K562 (cell line): ENCODE measurements around the gene GORASP1. TPM values are rescaled to one million over a fixed set of nuclear protein-coding genes. Genes with fewer than 3 reads are reported as not detected.

Source experiments
- ADNP ChIP-seq: fragments of 200-800 bp; sonication (Bioruptor generic); IDR thresholded peaks from 2 replicates; pipeline ENCODE4 v1.6.1; 2016; ENCODE audit warnings: missing genetic modification characterization, missing compliant biosample characterization
- ARID2 ChIP-seq: fragments of 450-650 bp; IDR thresholded peaks from 2 replicates; pipeline ENCODE4 v1.6.1; 2017; ENCODE audit warnings: antibody characterized with exemption, mild to moderate bottlenecking
- CAMTA2 ChIP-seq: fragments of 250-450 bp; sonication (Bioruptor Pico); conservative IDR thresholded peaks from 2 replicates; pipeline ENCODE4 v1.5.1; 2022
- CBX2 ChIP-seq: fragments of 200-600 bp; sonication (generic); IDR thresholded peaks from one replicate; pipeline ENCODE4 v1.6.1; 2012; ENCODE audit warnings: mild to moderate bottlenecking, low read length, inconsistent platforms; ENCODE audit not compliant: insufficient read depth, poor library complexity, severe bottlenecking
- E2F3 ChIP-seq: fragments of 250-450 bp; sonication (Bioruptor Pico); IDR thresholded peaks from 2 replicates; pipeline ENCODE4 v1.4.0; 2020; ENCODE audit warnings: mild to moderate bottlenecking
- ESRRA ChIP-seq: fragments of 450-650 bp; IDR thresholded peaks from 2 replicates; pipeline ENCODE4 v1.6.1; 2014; ENCODE audit warnings: low read depth, mild to moderate bottlenecking, moderate library complexity, borderline replicate concordance
- FUS ChIP-seq: fragments of 200-400 bp; formaldehyde crosslinking; optimal IDR thresholded peaks from 2 replicates; pipeline ENCODE3; 2017; ENCODE audit warnings: low read depth, low read length
- HDAC6 ChIP-seq: IDR thresholded peaks from 2 replicates; pipeline ENCODE4 v1.6.1; 2012; ENCODE audit warnings: low read depth, mild to moderate bottlenecking, control low read depth, inconsistent platforms, low read length, moderate library complexity
- KLF6 ChIP-seq: fragments of 250-450 bp; sonication (Bioruptor Pico); IDR thresholded peaks from 2 replicates; pipeline ENCODE4 v1.4.0; 2020; ENCODE audit warnings: mild to moderate bottlenecking, moderate library complexity, borderline replicate concordance
- MCM3 ChIP-seq: fragments of 450-650 bp; IDR thresholded peaks from 2 replicates; pipeline ENCODE4 v1.6.1; 2016
- RBM22 ChIP-seq: fragments of 200-400 bp; formaldehyde crosslinking; IDR thresholded peaks from 2 replicates; pipeline ENCODE4 v1.6.1; 2018; ENCODE audit warnings: low read length, low read depth; ENCODE audit not compliant: poor library complexity, severe bottlenecking
- SNRNP70 ChIP-seq: fragments of 200-400 bp; formaldehyde crosslinking; optimal IDR thresholded peaks from 2 replicates; pipeline ENCODE3; 2017; ENCODE audit warnings: low read depth, low read length
- SPI1 ChIP-seq: IDR thresholded peaks from 2 replicates; pipeline ENCODE4 v1.6.1; 2011; ENCODE audit warnings: low read depth, low read length, control low read depth, borderline replicate concordance
- TGIF2 ChIP-seq: sonication (generic); formaldehyde crosslinking; IDR thresholded peaks from 2 replicates; pipeline ENCODE4 v1.8.1; 2022; ENCODE audit warnings: mild to moderate bottlenecking, missing genetic modification reagents, moderate library complexity
- ZNF778 ChIP-seq: fragments of 450-650 bp; formaldehyde crosslinking; IDR thresholded peaks from 2 replicates; pipeline ENCODE4 v1.4.0; 2020; ENCODE audit warnings: mild to moderate bottlenecking, moderate library complexity
- polyA plus RNA-seq, 8 experiments: library from polyadenylated mRNA; depleted of rRNA in 4 of 8; stranded (reverse) in 5 of 8; unstranded in 3 of 8; fragments of >200 nt; fragmentation: Nextera tagmentation in 2 of 8; fragmentation: Illumina TruSeq in 1 of 8; extraction: Ambion mirVana in 2 of 8; extraction: Trizol in 1 of 8; gene quantifications; 2 replicates each; pipeline versions ENCODE4 v1.2.1 to v1.2.3, GENCODE V29; 2011 to 2014; ENCODE audit warnings: inconsistent platforms in 1 of 8, missing spikeins in 1 of 8
- total RNA-seq, 7 experiments: library from RNA; depleted of rRNA in 6 of 7; stranded (reverse); fragments of >200 nt in 6 of 7; fragmentation: Illumina TruSeq in 2 of 7; extraction: Trizol in 2 of 7; gene quantifications; 2 replicates each; pipeline versions ENCODE4 v1.2.1 to v1.2.3, GENCODE V29; 2011 to 2021; ENCODE audit warnings: low replicate concordance in 1 of 7
- TF ChIP-seq, protein P1 (sequence below): fragments of 250-450 bp; sonication (Bioruptor Pico); IDR thresholded peaks from 2 replicates; pipeline ENCODE4 v1.5.0; 2022; ENCODE audit warnings: mild to moderate bottlenecking
- TF ChIP-seq, protein P2 (sequence below), 2 experiments: fragments of 450-650 bp; IDR thresholded peaks; 2 replicates each; pipeline ENCODE4 v1.6.1; 2016
- TF ChIP-seq, protein P3 (sequence below), 2 experiments: IDR thresholded peaks; 2 replicates each; pipeline ENCODE4 v1.6.1; 2012; ENCODE audit warnings: improper control_type of control experiment in 2 of 2, low read depth in 2 of 2, low read length in 2 of 2, borderline replicate concordance in 1 of 2
- TF ChIP-seq, protein P4 (sequence below): fragments of 450-650 bp; IDR thresholded peaks from 2 replicates; pipeline ENCODE4 v1.6.1; 2017; ENCODE audit warnings: antibody characterized with exemption

The GORASP1 gene
- total and polyA plus RNA-seq, 9 of the 15 experiments (the other 6 are each of a cell fraction or from before 2014, with no cell fraction given) = 8.4 to 87.9 (median 67.6) TPM

DNA sequence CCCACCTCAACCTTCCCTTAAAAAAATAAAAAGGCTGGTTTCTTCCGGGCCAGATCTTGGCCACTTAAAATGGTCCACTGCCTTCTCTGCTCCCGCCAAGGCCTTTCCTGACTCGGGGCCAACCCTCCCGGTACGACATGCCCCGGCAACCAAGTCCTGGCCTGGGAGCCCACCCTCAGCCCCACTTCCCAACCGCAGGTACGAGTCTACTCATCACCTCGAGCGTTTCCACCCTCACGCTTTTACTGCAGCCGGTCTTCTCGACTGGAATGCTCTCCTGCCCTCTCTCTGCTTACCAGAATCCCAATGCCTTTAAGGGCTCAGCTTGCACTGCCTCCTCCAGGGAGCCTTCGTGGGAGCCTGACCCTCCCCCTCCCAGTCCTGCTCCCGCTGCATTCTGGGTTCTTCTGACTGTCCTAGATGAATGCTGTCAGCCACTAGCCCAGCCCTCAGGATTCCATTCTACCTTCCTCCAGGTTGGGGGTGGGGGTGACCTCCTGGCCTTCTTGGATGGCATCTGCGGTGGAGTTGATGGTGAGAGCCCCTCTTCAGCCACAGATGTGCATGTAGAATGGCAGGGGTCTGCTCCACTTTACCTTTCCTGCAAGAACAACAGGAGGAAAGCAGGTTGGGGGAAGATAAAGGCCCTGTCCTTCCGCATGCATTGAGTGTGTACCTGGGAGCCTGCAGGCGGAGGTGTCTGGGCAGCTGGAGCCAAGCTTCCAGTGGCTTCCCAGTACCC lies 47.0 kb upstream of the GORASP1 start (continued):
- TF ChIP-seq RBM22 = no peak
- TF ChIP-seq, protein P1, sequence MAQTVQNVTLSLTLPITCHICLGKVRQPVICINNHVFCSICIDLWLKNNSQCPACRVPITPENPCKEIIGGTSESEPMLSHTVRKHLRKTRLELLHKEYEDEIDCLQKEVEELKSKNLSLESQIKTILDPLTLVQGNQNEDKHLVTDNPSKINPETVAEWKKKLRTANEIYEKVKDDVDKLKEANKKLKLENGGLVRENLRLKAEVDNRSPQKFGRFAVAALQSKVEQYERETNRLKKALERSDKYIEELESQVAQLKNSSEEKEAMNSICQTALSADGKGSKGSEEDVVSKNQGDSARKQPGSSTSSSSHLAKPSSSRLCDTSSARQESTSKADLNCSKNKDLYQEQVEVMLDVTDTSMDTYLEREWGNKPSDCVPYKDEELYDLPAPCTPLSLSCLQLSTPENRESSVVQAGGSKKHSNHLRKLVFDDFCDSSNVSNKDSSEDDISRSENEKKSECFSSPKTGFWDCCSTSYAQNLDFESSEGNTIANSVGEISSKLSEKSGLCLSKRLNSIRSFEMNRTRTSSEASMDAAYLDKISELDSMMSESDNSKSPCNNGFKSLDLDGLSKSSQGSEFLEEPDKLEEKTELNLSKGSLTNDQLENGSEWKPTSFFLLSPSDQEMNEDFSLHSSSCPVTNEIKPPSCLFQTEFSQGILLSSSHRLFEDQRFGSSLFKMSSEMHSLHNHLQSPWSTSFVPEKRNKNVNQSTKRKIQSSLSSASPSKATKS (CRISPR knock-in tag) = no peak
- TF ChIP-seq HDAC6 = no peak
- TF ChIP-seq, protein P2, sequence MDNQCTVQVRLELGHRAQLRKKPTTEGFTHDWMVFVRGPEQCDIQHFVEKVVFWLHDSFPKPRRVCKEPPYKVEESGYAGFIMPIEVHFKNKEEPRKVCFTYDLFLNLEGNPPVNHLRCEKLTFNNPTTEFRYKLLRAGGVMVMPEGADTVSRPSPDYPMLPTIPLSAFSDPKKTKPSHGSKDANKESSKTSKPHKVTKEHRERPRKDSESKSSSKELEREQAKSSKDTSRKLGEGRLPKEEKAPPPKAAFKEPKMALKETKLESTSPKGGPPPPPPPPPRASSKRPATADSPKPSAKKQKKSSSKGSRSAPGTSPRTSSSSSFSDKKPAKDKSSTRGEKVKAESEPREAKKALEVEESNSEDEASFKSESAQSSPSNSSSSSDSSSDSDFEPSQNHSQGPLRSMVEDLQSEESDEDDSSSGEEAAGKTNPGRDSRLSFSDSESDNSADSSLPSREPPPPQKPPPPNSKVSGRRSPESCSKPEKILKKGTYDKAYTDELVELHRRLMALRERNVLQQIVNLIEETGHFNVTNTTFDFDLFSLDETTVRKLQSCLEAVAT (IDR thresholded peaks at IDR 0.05) = peak; percentile 46 to 63; a peak in 2 of 4 replicates
- no peak for TF ChIP-seq ARID2
- no peak for TF ChIP-seq KLF6 (CRISPR knock-in tag)
- TF ChIP-seq CBX2 = no peak
- no peak for TF ChIP-seq SPI1
- TF ChIP-seq, protein P3, sequence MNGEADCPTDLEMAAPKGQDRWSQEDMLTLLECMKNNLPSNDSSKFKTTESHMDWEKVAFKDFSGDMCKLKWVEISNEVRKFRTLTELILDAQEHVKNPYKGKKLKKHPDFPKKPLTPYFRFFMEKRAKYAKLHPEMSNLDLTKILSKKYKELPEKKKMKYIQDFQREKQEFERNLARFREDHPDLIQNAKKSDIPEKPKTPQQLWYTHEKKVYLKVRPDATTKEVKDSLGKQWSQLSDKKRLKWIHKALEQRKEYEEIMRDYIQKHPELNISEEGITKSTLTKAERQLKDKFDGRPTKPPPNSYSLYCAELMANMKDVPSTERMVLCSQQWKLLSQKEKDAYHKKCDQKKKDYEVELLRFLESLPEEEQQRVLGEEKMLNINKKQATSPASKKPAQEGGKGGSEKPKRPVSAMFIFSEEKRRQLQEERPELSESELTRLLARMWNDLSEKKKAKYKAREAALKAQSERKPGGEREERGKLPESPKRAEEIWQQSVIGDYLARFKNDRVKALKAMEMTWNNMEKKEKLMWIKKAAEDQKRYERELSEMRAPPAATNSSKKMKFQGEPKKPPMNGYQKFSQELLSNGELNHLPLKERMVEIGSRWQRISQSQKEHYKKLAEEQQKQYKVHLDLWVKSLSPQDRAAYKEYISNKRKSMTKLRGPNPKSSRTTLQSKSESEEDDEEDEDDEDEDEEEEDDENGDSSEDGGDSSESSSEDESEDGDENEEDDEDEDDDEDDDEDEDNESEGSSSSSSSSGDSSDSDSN (IDR thresholded peaks at IDR 0.05; ENCODE audit: borderline replicate concordance in 1 of 2, low read depth in 2 of 2, low read length in 2 of 2) = no peak
- TF ChIP-seq ZNF778 (CRISPR knock-in tag) = no peak
- TF ChIP-seq, protein P4, sequence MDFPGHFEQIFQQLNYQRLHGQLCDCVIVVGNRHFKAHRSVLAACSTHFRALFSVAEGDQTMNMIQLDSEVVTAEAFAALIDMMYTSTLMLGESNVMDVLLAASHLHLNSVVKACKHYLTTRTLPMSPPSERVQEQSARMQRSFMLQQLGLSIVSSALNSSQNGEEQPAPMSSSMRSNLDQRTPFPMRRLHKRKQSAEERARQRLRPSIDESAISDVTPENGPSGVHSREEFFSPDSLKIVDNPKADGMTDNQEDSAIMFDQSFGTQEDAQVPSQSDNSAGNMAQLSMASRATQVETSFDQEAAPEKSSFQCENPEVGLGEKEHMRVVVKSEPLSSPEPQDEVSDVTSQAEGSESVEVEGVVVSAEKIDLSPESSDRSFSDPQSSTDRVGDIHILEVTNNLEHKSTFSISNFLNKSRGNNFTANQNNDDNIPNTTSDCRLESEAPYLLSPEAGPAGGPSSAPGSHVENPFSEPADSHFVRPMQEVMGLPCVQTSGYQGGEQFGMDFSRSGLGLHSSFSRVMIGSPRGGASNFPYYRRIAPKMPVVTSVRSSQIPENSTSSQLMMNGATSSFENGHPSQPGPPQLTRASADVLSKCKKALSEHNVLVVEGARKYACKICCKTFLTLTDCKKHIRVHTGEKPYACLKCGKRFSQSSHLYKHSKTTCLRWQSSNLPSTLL = no peak
- TF ChIP-seq ESRRA = peak; percentile 68
- TF ChIP-seq FUS = no peak
- no peak for TF ChIP-seq CAMTA2
- TF ChIP-seq ADNP = no peak
- no peak for TF ChIP-seq MCM3
- no peak for TF ChIP-seq E2F3 (CRISPR knock-in tag)
- no peak for TF ChIP-seq TGIF2 (CRISPR knock-in tag)
- no peak for TF ChIP-seq SNRNP70
